Stimulated activated CD4-positive, alpha-beta T cell treated with anti-CD3 and anti-CD28 coated beads, TNF-alpha, amount 100 ng/mL, for 24 hours (primary cell): ENCODE measurements around the gene PAX8.
A peak's percentile ranks its signal among the peaks of the same experiment; 100 is the strongest.

Source experiments
- DNase-seq, 3 experiments: peaks; one replicate each; pipeline ENCODE4 v3.0.0-alpha.2; 2020; ENCODE audit warnings: low read depth in 3 of 3

PAX8 gene

GRCh38 chr2:113264713-113265403, 13.9 kb downstream of the PAX8 start:
- no peak for DNase-seq

- DNase-seq = no peak
Observed at GRCh38 chr2:113263546-113263945, 15.2 kb downstream of the PAX8 start.

GRCh38 chr2:113260991-113261390, 17.7 kb downstream of the PAX8 start:
- DNase-seq = no peak

GRCh38 chr2:113258471-113259147, 20.1 kb downstream of the PAX8 start:
- no peak for DNase-seq

GRCh38 chr2:113257516-113258264, 21.0 kb downstream of the PAX8 start:
- DNase-seq = no peak

DNA sequence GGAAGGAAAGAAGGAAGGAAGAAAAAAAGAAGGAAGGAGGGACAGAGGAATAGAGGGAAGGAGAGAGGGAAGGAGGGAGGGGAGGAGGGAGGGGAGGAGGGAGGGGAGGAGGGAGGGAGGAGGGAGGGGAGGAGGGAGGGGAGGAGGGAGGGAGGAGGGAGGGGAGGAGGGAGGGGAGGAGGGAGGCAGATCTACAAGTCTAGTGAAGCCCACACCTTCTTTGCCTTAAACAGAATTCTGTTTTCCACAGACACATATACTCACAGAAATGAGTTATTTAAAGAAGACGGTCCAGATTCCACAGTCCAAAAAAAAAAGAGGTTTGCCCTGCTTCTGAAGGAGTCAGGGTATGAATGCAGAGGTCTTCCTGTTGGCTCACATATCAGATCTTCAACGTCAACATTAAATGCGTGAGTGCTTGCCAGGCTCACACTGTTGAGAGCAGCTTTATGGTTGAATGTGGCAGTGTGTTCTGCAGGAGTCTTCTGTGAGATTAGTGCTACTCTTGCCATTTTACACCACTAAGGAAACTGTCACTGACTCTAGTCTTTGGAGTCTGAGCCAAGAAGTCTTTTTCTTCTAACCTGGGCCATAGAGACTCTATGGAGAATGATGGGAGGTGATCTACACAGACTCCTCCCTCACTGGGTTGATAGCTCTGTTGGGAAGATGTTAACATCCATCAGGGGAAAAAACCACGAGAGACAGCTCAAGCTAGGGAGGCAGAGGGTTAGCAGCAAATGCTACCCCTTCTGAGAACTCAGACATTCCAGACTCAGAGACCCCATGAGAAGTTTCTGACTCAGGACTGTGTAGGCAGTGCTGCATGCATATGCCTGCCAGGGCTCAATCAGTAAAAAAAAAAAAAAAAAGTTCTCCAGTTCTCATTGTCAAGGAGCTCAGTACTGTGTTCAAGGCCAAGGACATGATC, 23.3 kb downstream of the PAX8 start:
- DNase-seq = no peak

DNA sequence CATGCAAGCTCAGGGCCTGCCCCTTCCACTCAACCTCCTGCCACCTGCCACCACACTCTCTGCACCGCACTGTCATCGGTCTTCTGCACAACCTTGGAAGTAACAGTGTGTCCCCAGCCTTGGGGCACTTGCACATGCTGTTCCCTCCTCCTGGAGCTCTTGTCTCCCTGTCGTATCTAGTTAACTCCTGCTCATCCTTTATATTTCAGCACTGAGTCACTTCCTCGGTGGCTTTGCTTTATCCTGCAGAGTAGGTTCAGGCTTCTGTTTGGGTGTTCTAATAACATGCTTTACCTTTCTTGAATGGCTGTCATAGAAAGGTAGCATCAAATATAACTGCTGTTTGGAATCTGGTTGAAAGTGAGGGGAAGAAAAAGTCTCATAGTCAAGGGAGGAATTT, 25.3 kb downstream of the PAX8 start:
- DNase-seq = no peak

DNA sequence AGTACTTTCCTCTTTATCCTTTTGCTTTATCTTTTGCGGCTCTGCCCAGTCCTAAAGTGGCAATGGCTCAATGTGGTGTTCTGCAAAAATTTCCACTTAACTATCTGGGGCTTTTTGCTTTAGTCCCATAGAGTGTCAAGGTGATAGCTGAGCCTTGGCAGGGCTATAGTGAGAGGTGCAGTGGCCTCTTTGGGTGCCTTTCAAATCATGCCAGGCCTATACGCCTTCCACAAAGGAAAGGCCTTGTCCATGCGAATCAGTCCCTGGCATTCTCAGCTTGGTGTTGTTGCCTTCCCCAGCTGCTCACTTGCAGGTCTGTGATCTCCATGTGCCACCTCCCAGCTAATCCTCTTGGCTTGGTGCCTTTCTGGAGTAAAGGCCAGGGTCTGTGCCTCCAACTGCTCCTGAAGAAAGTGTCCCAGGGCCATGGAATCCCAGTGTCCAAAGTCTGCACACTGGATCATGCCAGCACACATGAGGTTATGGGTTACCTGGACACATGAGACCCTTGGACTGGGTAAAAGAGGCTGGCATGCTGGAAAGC, 26.6 kb downstream of the PAX8 start:
- DNase-seq = no peak

GRCh38 chr2:113251118-113251517, 27.6 kb downstream of the PAX8 start:
- no peak for DNase-seq

DNA sequence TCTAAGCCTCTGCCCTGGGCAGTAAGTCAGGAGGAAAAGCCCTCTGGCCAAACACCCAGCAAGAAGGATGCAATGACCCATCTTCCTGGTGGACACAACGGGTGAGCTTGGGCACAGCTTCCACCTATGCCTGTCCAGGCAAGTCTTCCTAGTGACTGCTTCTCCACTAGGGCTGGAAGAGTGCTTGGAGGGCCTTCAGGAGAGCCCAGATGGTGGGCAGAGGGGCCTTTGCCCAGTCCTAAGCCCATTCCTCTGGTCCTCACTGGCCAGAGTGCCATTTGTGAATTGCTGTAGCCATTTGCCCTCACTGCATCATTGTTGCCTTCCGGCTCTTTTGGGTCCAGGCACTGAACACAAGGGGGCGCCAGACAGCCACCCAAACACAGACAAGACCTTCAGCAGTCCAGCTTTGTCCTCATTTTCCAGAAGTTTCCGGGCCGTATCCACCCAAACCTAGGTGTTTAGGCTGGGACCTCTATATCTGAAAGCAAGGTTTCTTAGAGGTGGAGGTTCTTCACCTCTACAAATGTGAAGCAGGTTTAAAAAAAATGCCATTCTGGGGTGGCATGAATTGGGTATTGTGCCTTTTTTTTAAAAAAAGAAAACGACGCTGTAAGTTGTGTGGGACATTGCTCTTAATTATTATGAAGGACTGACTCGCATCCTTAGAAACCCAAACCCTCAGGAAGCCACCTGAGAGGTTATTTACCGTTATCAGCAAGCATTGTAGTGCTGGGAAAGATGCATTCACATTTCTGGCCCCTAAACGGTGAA, 29.5 kb downstream of the PAX8 start:
- peak; percentile 41 to 71 (median 60) for DNase-seq

- no peak for DNase-seq
Observed at GRCh38 chr2:113246606-113247005, 32.1 kb downstream of the PAX8 start.

- DNase-seq = no peak
Observed at GRCh38 chr2:113245276-113245711, 33.4 kb downstream of the PAX8 start.

- DNase-seq = no peak
Observed at GRCh38 chr2:113242327-113242726, 36.4 kb downstream of the PAX8 start.

DNA sequence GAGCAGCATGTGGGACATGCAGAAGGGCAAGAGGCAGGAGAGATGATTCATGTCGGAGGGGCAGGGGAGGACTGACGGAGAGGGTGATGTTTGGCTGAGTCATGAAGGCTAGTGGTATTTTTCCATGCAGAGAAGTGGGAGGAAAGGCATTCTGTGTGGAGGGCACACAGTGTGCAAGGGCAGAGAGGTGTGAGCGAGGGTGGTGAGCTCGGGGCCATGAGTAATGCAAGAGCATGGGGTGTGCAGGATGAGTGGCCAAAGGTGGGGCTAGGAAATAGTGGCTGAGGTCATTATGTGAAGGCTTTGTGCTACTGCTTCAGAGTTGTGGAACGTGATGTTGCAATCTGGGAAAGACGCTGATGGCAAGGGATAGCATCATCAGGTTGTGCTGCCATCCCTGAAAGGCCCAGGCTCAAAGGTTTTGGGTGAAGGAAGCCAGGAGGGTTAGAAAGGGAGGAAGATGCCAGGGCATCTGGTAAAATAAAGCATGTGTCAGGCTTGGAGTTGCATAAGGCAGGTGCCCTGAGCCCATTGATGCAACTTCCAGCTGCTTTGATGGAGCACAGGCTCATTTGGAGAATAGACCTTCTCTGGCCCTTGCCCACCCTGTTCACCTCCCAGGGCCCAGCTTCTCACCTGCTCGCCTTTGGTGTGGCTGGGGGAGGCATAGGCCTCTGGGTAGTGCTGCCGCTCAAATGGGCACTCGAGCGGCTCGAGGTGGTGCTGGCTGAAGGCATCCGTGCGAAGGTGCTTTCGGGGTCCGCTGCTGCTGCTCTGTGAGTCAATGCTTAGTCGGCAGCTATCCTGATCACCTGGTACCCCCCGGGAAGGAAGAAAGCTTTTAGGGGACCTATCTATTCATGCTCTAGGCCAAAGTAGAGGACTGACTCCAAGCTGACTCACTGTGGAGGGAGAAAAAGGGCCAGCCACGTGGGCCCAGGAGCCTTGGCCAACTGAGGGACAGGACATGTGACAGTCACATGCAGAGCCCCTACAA, 37.5 kb downstream of the PAX8 start:
- peak; percentile 32 to 72 (median 40) for DNase-seq

DNA sequence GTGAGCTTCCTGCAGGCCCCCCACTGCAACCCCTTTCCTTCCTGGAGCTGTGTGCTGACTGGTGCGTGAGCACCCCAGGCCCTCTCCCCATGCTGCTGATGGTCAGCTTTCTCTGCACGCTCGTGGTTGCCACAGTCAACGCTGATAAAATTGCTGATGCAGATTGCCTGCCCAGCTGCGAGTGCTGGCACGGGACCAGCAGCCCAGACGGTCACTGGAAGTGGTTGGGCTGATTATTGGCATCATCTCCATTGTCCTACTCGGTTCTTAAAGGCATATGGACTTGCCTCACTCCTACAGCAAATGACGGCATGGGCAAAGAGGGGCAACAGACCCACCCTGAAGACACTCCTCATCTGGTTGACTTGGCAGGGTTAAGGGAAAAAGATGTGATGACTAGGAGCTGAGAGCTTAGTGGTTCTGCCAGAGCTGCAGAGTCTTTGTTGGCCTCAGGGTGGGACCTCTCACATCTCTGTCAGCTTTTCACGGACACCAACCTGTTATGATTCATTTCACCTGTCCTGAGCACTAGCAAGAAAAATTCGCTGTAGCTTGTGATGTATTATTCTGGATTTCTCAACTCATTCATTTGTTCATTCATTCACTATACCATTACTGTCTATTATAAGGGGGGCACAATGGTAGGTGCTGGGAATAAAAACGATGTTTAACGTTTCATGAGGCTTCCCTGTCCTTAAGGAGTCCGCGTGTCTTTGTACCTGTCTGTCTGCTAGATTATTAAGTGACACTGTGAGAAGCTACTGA, 38.4 kb downstream of the PAX8 start:
- no peak for DNase-seq

DNA sequence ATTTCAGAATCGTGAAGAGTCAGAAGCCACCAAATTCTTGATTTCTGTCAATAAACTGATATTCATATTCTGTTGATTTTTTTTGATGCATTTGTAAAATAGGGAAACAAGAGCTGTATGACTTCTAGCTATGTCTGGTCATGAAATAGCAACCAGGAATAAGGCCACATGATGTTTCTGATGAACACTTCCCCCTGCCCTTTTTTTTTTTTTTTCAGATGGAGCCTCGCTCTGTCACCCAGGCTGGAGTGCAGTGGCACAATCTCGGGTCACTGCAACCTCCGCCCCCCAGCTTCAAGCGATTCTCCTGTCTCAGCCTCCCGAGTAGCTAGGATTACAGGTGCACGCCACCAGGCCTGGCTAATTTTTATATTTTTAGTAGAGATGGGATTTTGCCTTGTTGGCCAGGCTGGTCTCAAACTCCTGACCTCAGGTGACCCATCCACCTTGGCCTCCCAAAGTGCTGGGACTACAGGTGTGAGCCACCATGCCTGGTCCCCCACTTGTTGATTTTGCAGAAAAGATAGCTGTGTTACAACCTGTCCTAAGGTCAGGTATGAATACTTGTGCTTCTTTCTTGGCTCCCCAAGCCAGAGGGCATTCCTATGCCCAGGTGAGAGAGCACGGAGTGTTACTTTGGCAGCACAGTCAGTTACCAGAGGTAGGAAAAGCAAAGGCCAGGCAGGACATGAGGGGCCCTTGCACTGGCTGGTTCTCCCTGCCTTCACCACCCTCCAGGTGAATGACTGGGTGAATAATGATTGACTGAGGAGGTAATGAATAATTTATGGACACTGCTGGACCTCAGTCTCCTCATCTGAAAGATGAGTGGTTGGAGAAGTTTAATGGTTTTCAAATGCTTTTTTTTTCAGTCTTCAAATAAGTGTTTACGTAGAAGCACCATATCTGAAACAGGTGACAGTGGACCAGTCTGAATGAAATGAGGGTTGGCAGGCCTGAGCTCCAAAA, 39.6 kb downstream of the PAX8 start:
- DNase-seq = no peak

DNA sequence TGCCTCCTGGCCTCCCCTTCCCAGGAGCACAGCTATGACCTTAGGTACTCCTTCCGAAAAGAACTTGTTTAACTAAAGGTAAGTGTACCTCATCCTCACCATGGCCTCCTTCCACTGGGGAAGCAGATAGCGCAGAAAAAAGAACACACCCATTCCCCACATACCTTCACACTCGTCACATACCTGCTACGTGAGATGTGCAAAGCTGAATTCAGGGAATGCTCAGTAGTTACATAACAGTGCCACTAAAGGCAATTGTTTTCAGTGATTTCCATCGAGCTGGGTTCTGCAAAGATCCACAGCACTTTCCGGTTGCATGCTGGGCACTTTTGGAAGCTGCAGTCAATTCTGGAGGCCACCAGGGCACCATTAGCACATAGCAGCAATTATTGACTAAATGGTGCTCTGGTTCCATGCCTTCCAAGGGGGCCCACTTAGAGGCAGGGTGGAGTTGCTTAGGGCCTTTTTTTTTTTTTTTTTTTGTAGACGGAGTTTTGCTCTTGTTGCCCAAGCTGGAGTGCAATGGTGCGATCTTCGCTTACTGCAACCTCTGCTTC, 41.0 kb downstream of the PAX8 start:
- no peak for DNase-seq
